Measurements from ENCODE around the gene UBASH3B. TPM values are rescaled to one million over a fixed set of nuclear protein-coding genes. Genes with fewer than 3 reads are reported as not detected.

Gene UBASH3B
- total RNA-seq, 1 donor from 2014 or later: 8.5 TPM

- Histone ChIP-seq H3K4me1 (no peaks in the 10 kb centered on the region), H3K36me3 (no peaks in the 10 kb centered on the region), H3K4me3 (no peak overlapping the region), H3K27ac (no peak overlapping the region), H3K9me3 (no peaks in the 10 kb centered on the region), H3K27me3 (no peaks in the 10 kb centered on the region)
- TF ChIP-seq CTCF (IDR thresholded peaks at IDR 0.05): no peak
- intact Hi-C loops (cut with DNase I): no loop called here
- no peak for DNase-seq (ENCODE audit: low spot score in 2 of 2)
Observed at GRCh38 chr11:122723576-122723975, 68.1 kb downstream of the UBASH3B start.

- Histone ChIP-seq H3K27me3 (no peaks in the 10 kb centered on the region), H3K4me3 (no peak overlapping the region), H3K36me3 (no peaks in the 10 kb centered on the region), H3K4me1 (no peaks in the 10 kb centered on the region), H3K9me3 (no peaks in the 10 kb centered on the region), H3K27ac (no peak overlapping the region)
- intact Hi-C loops (cut with DNase I): no loop called here
- no peak for TF ChIP-seq CTCF (IDR thresholded peaks at IDR 0.05)
- DNase-seq (ENCODE audit: low spot score in 2 of 2): no peak
Observed at GRCh38 chr11:122724520-122724919, 69.0 kb downstream of the UBASH3B start.

GRCh38 chr11:122726028-122726427 is 70.5 kb downstream of the UBASH3B start:
- H3K27ac ChIP-seq: no peak overlapping the region
- H3K9me3 ChIP-seq: no peaks in the 10 kb centered on the region
- no peaks in the 10 kb centered on the region for H3K36me3 ChIP-seq
- no peak for DNase-seq (ENCODE audit: low spot score in 2 of 2)
- H3K4me1 ChIP-seq: no peaks in the 10 kb centered on the region
- H3K4me3 ChIP-seq: no peak overlapping the region
- intact Hi-C loops (cut with DNase I): no loop called here
- H3K27me3 ChIP-seq: no peaks in the 10 kb centered on the region
- no peak for TF ChIP-seq CTCF (IDR thresholded peaks at IDR 0.05)

- no peaks in the 10 kb centered on the region for H3K9me3 ChIP-seq
- H3K36me3 ChIP-seq: no peaks in the 10 kb centered on the region
- no peak for DNase-seq (ENCODE audit: low spot score in 2 of 2)
- TF ChIP-seq CTCF (IDR thresholded peaks at IDR 0.05): no peak
- H3K4me3 ChIP-seq: no peak overlapping the region
- H3K27me3 ChIP-seq: no peaks in the 10 kb centered on the region
- H3K4me1 ChIP-seq: no peaks in the 10 kb centered on the region
- no peak overlapping the region for H3K27ac ChIP-seq
- intact Hi-C loops (cut with DNase I): no loop called here
Observed at GRCh38 chr11:122727101-122727929, 71.8 kb downstream of the UBASH3B start.

- H3K4me3 ChIP-seq: no peak overlapping the region
- TF ChIP-seq CTCF (IDR thresholded peaks at IDR 0.05): no peak
- no peaks in the 10 kb centered on the region for H3K4me1 ChIP-seq
- H3K9me3 ChIP-seq: no peaks in the 10 kb centered on the region
- DNase-seq (ENCODE audit: low spot score in 2 of 2): no peak
- H3K27ac ChIP-seq: no peak overlapping the region
- H3K27me3 ChIP-seq: no peaks in the 10 kb centered on the region
- no peaks in the 10 kb centered on the region for H3K36me3 ChIP-seq
- intact Hi-C loops (cut with DNase I): no loop called here
Observed at GRCh38 chr11:122728561-122728960, 73.0 kb downstream of the UBASH3B start.
